Keratinocyte (primary cell): ENCODE results near the gene OBSL1. TPM values are rescaled to one million over a fixed set of nuclear protein-coding genes. Genes with fewer than 3 reads are reported as not detected.
A peak's percentile ranks its signal among the peaks of the same experiment; 100 is the strongest.

Experiments used
- DNase-seq: peaks from one replicate; pipeline ENCODE4 v3.0.0-alpha.2; 2011; ENCODE audit warnings: low read depth, missing footprints, low spot score
- FAIRE-seq: peaks from 2 replicates; lab custom pipeline; 2011; peaks lifted over from hg19 to GRCh38; lab: Jason Lieb, UNC
- H2AFZ ChIP-seq: 2 replicates; pipeline ENCODE4 v1.6.0; 2012; ENCODE audit warnings: low read length, control low read depth, inconsistent platforms; ENCODE audit not compliant: control insufficient read depth
- H3K27ac ChIP-seq: 2 replicates; pipeline ENCODE4 v1.5.1; 2011; ENCODE audit warnings: low read length; ENCODE audit not compliant: control insufficient read depth, insufficient read depth
- H3K27me3 ChIP-seq: 3 replicates; pipeline ENCODE4 v1.6.0; 2011; ENCODE audit warnings: low read length; ENCODE audit not compliant: control insufficient read depth, insufficient read depth; ENCODE audit errors: extremely low read depth
- H3K36me3 ChIP-seq, 2 experiments: 2 replicates in 1 of 2; 3 replicates in 1 of 2; pipeline ENCODE4 v1.5.1; 2011; ENCODE audit warnings: low read length in 2 of 2, mild to moderate bottlenecking in 1 of 2; ENCODE audit not compliant: control insufficient read depth in 2 of 2, insufficient read depth in 2 of 2; ENCODE audit errors: extremely low read depth in 1 of 2
- H3K4me1 ChIP-seq: 3 replicates; pipeline ENCODE4 v1.5.1; 2011; ENCODE audit warnings: low read length; ENCODE audit not compliant: control insufficient read depth, insufficient read depth; ENCODE audit errors: extremely low read depth
- H3K4me2 ChIP-seq: 3 replicates; pipeline ENCODE4 v1.6.0; 2011; ENCODE audit warnings: low read depth, low read length; ENCODE audit not compliant: control insufficient read depth, insufficient read depth; ENCODE audit errors: extremely low read depth
- H3K4me3 ChIP-seq, 3 experiments: fragments of 200-600 bp in 1 of 3; sonication (generic) in 1 of 3; 2 replicates in 2 of 3; 3 replicates in 1 of 3; pipeline ENCODE4 v1.5.1; 2011 to 2016; ENCODE audit warnings: low read length in 3 of 3, mild to moderate bottlenecking in 3 of 3, control low read depth in 2 of 3, inconsistent platforms in 1 of 3, low read depth in 1 of 3, mixed read lengths in 1 of 3, mixed run types in 1 of 3, moderate library complexity in 1 of 3; ENCODE audit not compliant: control insufficient read depth in 2 of 3, insufficient read depth in 2 of 3; ENCODE audit errors: extremely low read depth in 1 of 3
- H3K79me2 ChIP-seq: 2 replicates; pipeline ENCODE4 v1.6.0; 2012; ENCODE audit warnings: low read length; ENCODE audit not compliant: control insufficient read depth, insufficient read depth
- H3K9ac ChIP-seq: 3 replicates; pipeline ENCODE4 v1.6.0; 2011; ENCODE audit warnings: low read length; ENCODE audit not compliant: control insufficient read depth, insufficient read depth; ENCODE audit errors: extremely low read depth
- H3K9me1 ChIP-seq: 3 replicates; pipeline ENCODE4 v1.6.0; 2011; ENCODE audit warnings: low read length; ENCODE audit not compliant: control insufficient read depth, insufficient read depth; ENCODE audit errors: extremely low read depth
- H3K9me3 ChIP-seq: 2 replicates; pipeline ENCODE4 v1.5.1; 2012; ENCODE audit warnings: low read depth, low read length; ENCODE audit not compliant: control insufficient read depth
- H4K20me1 ChIP-seq: 3 replicates; pipeline ENCODE4 v1.6.0; 2011; ENCODE audit warnings: low read length; ENCODE audit not compliant: control insufficient read depth, insufficient read depth; ENCODE audit errors: extremely low read depth
- CTCF ChIP-seq, 3 experiments: IDR thresholded peaks in 1 of 3; conservative IDR thresholded peaks in 1 of 3; optimal IDR thresholded peaks in 1 of 3; 2 replicates in 2 of 3; 3 replicates in 1 of 3; pipeline versions ENCODE3 to v1.5.1; 2011; ENCODE audit warnings: low read length in 3 of 3, mild to moderate bottlenecking in 3 of 3, moderate library complexity in 2 of 3, control low read depth in 1 of 3, inconsistent platforms in 1 of 3; ENCODE audit not compliant: insufficient read depth in 2 of 3; ENCODE audit errors: extremely low read depth in 1 of 3
- EZH2 ChIP-seq: IDR thresholded peaks from one replicate; pipeline ENCODE4 v1.6.1; 2012; ENCODE audit warnings: inconsistent platforms, mild to moderate bottlenecking, low read length, moderate library complexity
- dilution Hi-C: fragments of 300-500 bp; cut with MboI; formaldehyde crosslinking; loops from one replicate; pipeline ENCODE4 v1.7.0; 2020; ENCODE audit warnings: low sequenced_read_pairs; ENCODE audit not compliant: extremely low pct_ligation_motif_present
- polyA plus RNA-seq, 5 experiments: library from polyadenylated mRNA; depleted of rRNA in 3 of 5; stranded (reverse) in 3 of 5; stranded (forward) in 1 of 5; unstranded in 1 of 5; fragments of >200 nt; gene quantifications; 1 replicate in 1 of 5; 2 replicates in 3 of 5; 3 replicates in 1 of 5; pipeline versions ENCODE4 v1.2.1 to v1.2.3, GENCODE V29; 2011 to 2012; ENCODE audit warnings: missing spikeins in 2 of 5, low read depth in 1 of 5, low replicate concordance in 1 of 5

The OBSL1 gene
- polyA plus RNA-seq, 1 donor (not counting 4 experiments of a cell fraction or from before 2014, with no cell fraction given): 9.3 TPM

DNA sequence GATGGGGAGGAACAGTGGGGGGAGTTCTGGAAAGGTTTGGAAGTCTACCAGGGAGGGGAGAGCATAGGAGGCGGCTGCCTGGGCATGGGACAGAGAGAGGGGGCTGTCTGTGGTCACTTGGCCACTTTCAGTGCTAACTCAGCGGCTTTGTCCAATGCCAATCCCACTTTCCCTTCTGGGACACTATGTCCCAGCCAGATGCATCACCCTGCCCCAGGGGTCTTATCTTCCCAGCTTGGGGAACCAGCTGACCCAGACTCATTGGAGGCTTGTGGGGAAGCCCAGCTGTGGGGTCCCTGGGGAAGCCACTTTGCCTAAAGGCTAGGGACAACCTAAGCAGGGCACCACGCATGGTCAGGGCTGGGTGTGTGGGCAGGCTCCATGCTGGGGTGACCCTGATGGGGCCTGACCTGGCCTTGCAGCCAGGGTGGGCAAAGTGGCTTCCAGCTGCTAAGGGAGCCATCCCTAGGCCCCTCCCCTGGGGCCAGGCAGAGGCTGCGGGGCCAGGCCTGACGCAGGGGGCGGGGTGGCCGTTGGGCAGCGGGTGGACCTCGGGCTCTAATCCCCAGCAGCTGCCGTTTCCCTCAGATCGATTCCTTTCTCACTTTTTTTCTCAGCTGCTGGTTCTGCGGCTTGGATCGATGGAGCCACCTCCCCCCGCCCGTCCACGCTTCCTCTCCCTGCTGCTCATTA, 58.7 kb downstream of the OBSL1 start:
- no peak for FAIRE-seq
- TF ChIP-seq CTCF (optimal IDR thresholded peaks at IDR 0.05 in 1 of 3, IDR thresholded peaks at IDR 0.05 in 1 of 3, conservative IDR thresholded peaks at IDR 0.05 in 1 of 3; ENCODE audit: extremely low read depth in 1 of 3, insufficient read depth in 2 of 3, low read length in 3 of 3): no peak
- peak; percentile 75 for TF ChIP-seq EZH2

GRCh38 chr2:219511547-219512325, 59.6 kb downstream of the OBSL1 start:
- Histone ChIP-seq H3K27ac (no peak overlapping the region), H2AFZ (no peak overlapping the region), H3K36me3 (no peaks in the 10 kb centered on the region), H3K27me3 (peaks cover 72% of the 10 kb centered on the region), H3K4me3 (no peak overlapping the region), H3K4me1 (no peaks in the 10 kb centered on the region), H3K79me2 (no peaks in the 10 kb centered on the region), H3K9ac (no peak overlapping the region), H3K9me3 (no peaks in the 10 kb centered on the region), H3K4me2 (no peak overlapping the region), H4K20me1 (peaks cover 4% of the 10 kb centered on the region), H3K9me1 (no peaks in the 10 kb centered on the region)
- DNase-seq (no peak), FAIRE-seq (no peak)
- TF ChIP-seq CTCF (optimal IDR thresholded peaks at IDR 0.05 in 1 of 3, IDR thresholded peaks at IDR 0.05 in 1 of 3, conservative IDR thresholded peaks at IDR 0.05 in 1 of 3; ENCODE audit: extremely low read depth in 1 of 3, insufficient read depth in 2 of 3, low read length in 3 of 3) (no peak), EZH2 (no peak)
- dilution Hi-C loops: no loop called here

More for the DNA sequence above, 58.7 kb downstream of the OBSL1 start:
- H3K4me3 ChIP-seq: no peak overlapping the region
- no peak overlapping the region for H3K27ac ChIP-seq
- no peaks in the 10 kb centered on the region for H3K9me3 ChIP-seq
- DNase-seq: no peak
- H3K4me1 ChIP-seq: no peaks in the 10 kb centered on the region
- H3K79me2 ChIP-seq: no peaks in the 10 kb centered on the region
- H3K36me3 ChIP-seq: no peaks in the 10 kb centered on the region
- no peaks in the 10 kb centered on the region for H3K9me1 ChIP-seq
- dilution Hi-C loops: no loop called here
- peaks cover 75% of the 10 kb centered on the region for H3K27me3 ChIP-seq
- peaks cover 3% of the 10 kb centered on the region for H4K20me1 ChIP-seq
- no peak overlapping the region for H3K4me2 ChIP-seq
- no peak overlapping the region for H3K9ac ChIP-seq
- no peak overlapping the region for H2AFZ ChIP-seq
